CD4-positive, alpha-beta T cell treated with Interferon gamma for 1 hour (primary cell): ENCODE data around the gene CLEC4M.

Source experiments
- DNase-seq: peaks from one replicate; pipeline ENCODE4 v3.0.0-alpha.2; 2020

Gene CLEC4M, protein sequence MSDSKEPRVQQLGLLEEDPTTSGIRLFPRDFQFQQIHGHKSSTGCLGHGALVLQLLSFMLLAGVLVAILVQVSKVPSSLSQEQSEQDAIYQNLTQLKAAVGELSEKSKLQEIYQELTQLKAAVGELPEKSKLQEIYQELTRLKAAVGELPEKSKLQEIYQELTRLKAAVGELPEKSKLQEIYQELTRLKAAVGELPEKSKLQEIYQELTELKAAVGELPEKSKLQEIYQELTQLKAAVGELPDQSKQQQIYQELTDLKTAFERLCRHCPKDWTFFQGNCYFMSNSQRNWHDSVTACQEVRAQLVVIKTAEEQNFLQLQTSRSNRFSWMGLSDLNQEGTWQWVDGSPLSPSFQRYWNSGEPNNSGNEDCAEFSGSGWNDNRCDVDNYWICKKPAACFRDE

GRCh38 chr19:7762719-7763293, at the start of gene CLEC4M:
Gene CLEC4M (plus strand): TSS chr19:7763243. CDS start chr19:7763267, 24 bp downstream.
- no peak for DNase-seq

GRCh38 chr19:7715671-7716070, 47.4 kb upstream of the CLEC4M start:
- no peak for DNase-seq

GRCh38 chr19:7716762-7717161, 46.3 kb upstream of the CLEC4M start:
- no peak for DNase-seq

- peak; percentile 24 for DNase-seq
These were observed 44.4 kb upstream of the CLEC4M start for GRCh38 chr19:7718668-7719067.

DNA sequence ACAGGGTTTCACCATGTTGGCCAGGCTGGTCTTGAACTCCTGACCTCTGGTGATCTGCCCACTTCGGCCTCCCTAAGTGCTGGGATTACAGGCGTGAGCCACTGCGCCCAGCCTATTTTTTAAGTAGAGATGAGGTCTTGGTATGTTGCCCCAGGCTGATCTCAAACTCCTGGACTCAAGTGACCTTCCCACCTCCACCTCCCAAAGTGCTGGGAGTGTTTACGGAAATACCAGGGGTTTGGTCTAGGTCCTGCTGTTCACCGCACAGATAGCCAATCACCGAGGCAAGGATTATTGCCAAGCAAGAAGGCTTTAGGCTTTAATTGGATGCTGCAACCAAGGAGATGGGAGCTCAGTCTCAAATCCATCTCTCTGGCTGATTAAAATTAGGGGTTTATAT, 42.7 kb upstream of the CLEC4M start:
- DNase-seq, result no peak

DNA sequence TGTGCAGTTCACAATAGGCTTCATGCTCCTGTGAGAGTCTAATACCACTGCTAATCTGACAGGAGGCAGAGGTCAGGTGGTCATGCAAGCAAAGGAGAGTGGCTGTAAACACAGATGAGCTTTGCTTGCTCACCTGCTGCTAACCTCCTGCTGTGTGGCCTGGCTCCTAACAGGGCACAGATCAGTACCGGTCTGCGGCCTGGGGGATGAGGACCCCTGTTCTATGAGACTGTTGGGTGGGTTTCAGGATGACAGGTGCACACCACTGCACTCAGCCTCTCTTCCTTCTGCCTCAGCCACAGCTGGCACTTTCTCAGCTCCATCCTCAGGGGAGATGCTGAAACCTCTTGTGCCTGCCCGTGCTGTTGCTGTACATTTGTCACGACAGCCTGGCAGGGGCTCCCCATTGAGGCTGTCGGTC, 40.8 kb upstream of the CLEC4M start:
- DNase-seq, result no peak

- no peak for DNase-seq
These were observed 37.3 kb upstream of the CLEC4M start for GRCh38 chr19:7725791-7726190.

DNA sequence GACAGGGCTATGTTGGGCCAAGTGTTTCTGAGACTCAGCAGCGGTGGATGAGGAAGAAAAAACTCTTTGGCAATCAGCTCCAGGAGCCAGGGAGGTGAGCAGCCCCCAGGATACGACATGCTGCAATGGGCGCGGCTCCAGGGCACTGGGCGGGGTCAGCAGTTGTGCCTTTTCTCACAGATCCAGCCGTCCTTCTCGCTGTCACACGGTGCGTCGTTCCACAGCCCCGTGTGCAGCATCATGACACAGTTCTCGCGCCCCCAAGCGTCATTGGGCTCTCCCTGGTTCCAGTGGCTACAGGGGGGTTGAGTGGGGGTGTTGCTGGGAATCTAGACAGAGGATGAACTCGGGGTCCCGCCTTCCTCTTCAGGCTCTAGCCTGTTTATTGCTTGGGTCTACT, 33.8 kb upstream of the CLEC4M start:
- peak; percentile 40 for DNase-seq

DNA sequence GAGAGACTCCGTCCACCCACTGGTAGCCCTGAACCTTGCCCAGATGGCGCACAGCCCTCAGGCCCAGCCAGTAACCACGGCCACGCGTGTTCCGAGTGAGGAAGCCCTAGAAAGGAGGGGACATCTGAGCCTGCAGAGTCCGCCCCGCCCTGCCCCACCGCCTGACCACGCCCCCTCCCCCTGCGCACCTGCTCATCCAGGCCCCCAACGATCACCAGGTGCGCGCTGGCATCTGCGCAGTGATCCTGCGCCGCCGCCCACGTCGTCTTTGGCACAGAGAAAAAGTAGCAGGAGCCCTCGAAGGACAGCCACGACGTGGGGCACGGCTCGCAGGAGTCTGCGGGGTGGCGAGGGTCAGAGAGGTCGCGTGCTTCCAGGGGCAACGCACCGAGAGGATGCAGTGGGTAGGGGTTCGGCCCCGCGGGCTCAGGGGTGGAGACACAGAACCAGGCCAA, 33.2 kb upstream of the CLEC4M start:
- DNase-seq, result peak; percentile 24

DNA sequence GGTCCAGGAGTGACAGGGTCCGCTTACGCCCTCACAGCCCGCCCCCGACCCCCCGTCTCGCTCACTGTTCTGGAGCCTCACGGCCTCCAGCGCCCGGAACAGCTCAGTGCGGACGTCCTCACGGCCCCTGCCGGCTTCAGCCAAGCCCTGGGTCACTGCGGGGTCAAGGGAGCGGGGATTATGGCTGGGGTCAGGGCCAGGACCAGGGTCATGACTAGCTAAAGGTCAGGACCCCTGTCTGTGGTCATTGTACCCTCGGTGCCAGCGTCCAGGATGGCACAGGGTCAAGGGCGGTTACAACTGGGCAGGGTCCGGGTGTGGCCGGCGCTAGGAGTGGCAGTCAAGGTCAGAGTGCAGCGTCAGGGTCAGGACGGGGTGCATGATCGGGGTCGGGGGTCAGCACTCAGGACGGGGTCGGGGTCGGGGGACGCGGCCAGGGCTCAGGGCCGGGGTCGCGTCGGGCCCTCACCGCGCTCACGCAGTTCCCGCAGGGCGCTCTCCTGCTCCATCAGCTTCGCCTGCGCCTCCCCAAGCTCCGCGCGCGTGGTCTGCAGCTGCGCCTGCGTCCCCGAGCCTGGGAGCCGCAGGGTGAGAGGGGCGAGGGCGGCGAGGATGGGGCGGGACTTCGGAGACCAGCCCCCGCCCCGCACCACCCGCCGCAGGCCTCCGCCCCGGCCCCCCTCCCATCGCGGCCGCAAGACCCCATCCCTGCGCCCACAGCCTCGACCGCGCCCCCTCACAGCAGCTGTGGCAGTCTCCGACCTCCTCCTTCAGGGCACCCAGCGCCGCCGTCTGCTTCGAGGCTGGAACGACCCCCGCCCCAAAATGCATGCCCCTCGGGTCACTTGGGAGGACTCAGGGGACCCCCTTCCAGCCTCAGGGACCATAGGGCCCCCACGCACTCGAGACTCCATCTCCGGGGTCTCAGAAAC, 32.5 kb upstream of the CLEC4M start:
- DNase-seq, result no peak

- DNase-seq, result no peak
These were observed 31.8 kb upstream of the CLEC4M start for GRCh38 chr19:7731218-7731595.

GRCh38 chr19:7731615-7732014, 31.4 kb upstream of the CLEC4M start:
- no peak for DNase-seq

- no peak for DNase-seq
These were observed 31.0 kb upstream of the CLEC4M start, which contains the start of gene CLEC4G for GRCh38 chr19:7732045-7732444. Gene CLEC4G (minus strand): TSS chr19:7732110. CDS start chr19:7732102, 8 bp downstream.

DNA sequence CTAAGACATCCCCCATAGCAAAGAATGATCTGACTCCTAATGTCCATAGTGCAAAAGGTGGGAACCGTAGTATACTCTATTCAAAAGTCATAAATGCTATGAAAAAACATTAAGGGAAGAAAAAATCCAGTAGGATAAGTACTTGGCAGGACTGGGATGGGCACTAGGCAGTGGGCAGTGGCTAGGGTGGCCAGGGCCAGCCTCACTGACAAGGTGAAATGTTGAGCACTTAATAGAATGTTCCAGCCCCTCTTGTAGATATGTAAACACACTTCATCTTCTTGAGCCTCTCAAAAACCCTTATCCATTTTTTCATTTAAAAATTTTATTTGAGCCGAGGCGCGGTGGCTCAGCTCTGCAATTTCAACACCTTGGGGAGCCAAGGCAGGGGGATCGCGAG, 29.7 kb upstream of the CLEC4M start:
- DNase-seq, result no peak

DNA sequence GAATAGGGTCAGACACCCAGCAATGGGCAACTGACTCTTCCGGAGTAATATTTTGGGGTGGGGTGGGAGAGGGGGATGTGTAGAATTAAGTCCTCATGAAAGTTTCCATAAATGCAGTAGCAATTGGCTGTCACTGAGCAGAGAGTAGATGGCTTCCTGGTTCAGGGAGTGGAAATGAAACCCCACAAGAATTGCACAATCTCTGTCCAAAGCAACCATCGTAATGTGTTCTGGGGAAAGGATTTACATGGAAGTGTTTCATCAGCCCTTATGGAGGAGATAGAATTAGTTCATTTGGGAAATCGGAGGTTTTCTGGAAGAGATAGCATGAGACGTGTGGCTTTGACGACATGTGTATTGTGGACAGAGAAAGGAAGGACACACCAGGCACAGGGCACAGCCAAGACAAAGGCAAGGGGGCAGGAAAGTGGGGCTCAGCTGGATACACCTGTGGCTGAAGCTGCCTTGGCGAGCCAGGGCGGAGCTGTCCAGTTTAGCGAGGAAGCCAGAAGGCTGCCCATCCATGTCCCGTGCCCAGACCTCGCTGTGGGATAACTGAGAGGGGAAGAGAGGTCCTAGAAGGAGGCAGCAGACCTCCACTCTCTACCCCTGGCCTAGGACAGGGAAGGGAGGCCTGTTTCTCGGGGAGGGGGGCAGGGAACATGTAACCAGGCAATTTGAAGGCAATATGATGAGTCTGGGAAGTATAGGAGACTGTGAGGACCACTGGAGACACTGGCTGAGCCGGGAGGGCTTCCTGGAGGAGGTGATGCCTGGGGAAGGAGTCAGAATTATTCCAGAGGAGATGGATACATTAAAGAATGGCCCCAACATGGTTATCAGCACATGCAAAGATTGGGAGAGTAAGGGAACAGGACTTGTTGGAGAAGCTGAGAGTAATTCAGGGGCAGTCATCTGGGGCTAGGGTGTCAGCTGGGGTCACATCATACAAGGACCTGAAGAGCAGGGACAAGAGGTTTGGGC, 28.5 kb upstream of the CLEC4M start:
- no peak for DNase-seq

DNA sequence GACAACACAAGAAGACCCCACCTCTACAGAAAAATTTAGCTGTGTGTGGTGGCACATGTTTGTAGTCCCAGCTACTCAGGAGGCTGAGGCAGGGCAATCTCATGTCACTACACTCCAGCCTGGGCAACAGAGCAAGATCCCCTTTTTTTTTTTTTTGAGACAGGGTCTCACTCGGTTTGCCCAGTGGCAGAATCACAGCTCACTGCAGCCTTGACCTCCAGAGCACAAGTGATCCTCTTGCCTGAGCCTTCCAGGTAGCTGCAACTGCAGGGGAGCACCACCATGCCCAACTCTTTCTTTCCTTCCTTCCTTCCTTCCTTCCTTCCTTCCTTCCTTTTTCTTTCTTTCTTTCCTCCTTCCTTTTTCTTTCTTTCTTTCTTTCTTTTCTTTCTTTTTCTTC, 26.9 kb upstream of the CLEC4M start:
- no peak for DNase-seq

DNA sequence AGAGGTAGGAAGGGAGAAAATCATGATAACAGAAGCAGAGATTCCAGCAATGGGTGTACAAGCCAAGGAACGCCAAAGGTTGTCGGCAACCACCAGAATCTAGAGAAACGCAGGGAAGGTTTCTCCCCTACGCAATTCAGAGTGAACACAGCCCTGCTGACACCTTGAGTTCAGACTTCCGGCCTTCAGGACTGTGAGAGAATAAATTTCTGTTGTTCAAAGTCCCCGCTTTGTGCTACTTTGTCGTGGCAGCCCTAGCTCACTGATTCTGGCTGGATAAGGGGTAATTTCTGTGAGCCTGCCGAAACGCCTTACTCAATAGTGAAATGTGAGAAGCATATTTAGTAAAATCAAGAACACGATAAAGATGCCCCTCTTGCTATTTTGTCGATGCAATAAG, 25.8 kb upstream of the CLEC4M start:
- DNase-seq, result no peak

DNA sequence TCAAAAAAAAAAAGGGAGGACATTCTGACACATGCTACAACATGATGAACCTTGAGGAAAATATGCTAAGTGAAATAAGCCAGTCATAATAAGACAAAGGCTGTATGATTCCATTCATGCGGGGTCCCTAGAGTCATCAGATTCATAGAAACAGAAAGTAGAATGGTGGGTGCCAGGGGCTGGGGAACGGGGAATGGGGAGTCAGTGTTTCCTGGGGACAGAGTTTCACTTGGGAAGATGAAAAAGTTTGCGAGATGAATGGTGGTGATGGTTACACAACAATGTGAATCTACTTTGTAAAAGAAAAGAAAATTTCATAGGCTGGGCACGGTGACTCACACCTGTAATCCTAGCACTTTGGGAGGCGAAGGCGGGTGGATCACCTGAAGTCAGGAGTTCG, 25.0 kb upstream of the CLEC4M start:
- DNase-seq, result no peak

- no peak for DNase-seq
These were observed 23.8 kb upstream of the CLEC4M start for GRCh38 chr19:7739211-7739755.

- no peak for DNase-seq
These were observed 23.0 kb upstream of the CLEC4M start for GRCh38 chr19:7739801-7740681.

DNA sequence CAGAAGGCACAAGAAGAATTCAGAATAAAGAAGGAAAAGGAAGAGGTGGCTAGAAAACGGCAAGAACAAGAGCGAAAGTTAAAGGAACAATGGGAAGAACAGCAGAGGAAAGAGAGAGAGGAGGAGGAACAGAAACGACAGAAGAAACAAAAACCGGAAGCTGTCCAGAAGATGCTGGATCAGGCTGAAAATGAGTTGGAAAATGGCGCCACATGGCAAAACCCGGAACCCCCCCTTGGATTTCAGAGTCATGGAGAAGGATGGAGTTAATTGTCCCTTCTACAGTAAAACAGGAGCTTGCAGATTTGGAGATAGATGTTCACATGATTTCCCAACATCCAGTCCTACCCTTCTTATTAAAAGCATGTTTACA, 22.4 kb upstream of the CLEC4M start:
- no peak for DNase-seq
